ENCODE results near the gene SCGN. TPM values are rescaled to one million over a fixed set of nuclear protein-coding genes. Genes with fewer than 3 reads are reported as not detected.
A peak's percentile ranks its signal among the peaks of the same experiment; 100 is the strongest.

The SCGN gene
- total RNA-seq, 4 donors from 2014 or later = 4.1 to 13.0 (median 9.6) TPM

DNA sequence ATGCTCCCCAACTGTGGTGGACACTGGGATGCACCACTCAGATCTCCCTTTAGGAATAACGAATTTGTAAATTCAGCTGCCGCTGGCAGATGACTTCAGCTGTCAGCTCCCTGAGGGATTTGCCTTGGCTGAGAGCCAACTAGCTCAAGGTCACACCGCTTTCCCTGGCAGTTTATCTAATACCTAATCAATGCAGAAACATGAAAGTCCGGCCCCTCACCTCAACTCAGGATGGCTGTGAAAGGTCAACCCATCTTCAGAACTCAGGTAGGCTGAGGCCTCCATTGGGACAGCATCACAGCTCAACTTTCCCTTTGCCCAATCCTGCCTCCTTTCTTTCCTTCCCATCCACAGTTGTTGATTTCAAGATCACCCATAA lies 22.8 kb upstream of the SCGN start:
- no peak for DNase-seq
- H3K4me1 ChIP-seq = no peaks in the 10 kb centered on the region
- no peaks in the 10 kb centered on the region for H3K36me3 ChIP-seq
- TF ChIP-seq POLR2A (IDR thresholded peaks at IDR 0.05) = no peak
- TF ChIP-seq, protein P1, sequence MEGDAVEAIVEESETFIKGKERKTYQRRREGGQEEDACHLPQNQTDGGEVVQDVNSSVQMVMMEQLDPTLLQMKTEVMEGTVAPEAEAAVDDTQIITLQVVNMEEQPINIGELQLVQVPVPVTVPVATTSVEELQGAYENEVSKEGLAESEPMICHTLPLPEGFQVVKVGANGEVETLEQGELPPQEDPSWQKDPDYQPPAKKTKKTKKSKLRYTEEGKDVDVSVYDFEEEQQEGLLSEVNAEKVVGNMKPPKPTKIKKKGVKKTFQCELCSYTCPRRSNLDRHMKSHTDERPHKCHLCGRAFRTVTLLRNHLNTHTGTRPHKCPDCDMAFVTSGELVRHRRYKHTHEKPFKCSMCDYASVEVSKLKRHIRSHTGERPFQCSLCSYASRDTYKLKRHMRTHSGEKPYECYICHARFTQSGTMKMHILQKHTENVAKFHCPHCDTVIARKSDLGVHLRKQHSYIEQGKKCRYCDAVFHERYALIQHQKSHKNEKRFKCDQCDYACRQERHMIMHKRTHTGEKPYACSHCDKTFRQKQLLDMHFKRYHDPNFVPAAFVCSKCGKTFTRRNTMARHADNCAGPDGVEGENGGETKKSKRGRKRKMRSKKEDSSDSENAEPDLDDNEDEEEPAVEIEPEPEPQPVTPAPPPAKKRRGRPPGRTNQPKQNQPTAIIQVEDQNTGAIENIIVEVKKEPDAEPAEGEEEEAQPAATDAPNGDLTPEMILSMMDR (IDR thresholded peaks at IDR 0.05) = no peak
- no peaks in the 10 kb centered on the region for H3K27me3 ChIP-seq
- H3K4me3 ChIP-seq = no peak overlapping the region
- no peak overlapping the region for H3K27ac ChIP-seq
- H3K9me3 ChIP-seq = no peaks in the 10 kb centered on the region

DNA sequence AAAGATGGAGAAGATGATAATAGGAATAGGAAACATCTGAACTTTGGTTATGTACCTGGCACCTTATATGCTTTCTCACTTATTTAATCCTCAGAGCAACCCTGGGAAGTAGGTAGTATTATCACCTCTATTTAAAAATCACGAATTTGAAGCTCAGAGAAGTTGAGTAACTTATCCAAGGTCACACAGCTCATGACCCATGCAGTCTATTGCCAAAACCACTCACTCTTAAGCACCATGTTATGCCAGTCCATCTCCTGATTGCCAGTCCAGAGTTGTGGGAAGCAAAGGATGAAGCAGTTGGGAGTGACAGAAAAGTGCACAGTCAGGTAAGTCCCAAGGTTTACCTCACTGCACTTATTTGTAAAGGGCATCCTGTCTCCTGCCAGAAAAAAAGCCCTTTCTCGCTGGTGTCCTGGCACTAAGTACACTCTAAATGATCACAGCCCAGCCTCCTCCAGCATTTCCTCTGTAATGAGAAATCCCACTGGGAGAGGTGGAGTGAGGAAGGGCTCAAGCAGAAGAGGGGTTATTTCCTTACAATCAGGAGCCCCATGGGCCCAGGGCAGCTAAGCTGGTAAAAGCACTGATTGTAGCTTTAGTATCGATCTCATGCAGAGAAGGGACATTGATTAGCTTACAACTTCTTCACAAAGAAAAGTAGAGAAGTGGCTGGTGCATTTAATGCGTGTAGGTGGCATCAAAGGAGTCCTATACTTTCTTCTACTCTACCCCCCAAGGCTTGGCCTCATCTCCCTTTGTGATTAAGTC lies 21.3 kb upstream of the SCGN start:
- H3K4me1 ChIP-seq = peaks cover 0 to 7% (median 0%) of the 10 kb centered on the region in 4 donors
- no peaks in the 10 kb centered on the region for H3K9me3 ChIP-seq
- no peak overlapping the region for H3K4me3 ChIP-seq
- H3K36me3 ChIP-seq = no peaks in the 10 kb centered on the region
- H3K27me3 ChIP-seq = no peaks in the 10 kb centered on the region
- TF ChIP-seq POLR2A (IDR thresholded peaks at IDR 0.05) = no peak
- TF ChIP-seq, protein P1 (IDR thresholded peaks at IDR 0.05) = no peak
- H3K27ac ChIP-seq = no peak overlapping the region
- DNase-seq = no peak

DNA sequence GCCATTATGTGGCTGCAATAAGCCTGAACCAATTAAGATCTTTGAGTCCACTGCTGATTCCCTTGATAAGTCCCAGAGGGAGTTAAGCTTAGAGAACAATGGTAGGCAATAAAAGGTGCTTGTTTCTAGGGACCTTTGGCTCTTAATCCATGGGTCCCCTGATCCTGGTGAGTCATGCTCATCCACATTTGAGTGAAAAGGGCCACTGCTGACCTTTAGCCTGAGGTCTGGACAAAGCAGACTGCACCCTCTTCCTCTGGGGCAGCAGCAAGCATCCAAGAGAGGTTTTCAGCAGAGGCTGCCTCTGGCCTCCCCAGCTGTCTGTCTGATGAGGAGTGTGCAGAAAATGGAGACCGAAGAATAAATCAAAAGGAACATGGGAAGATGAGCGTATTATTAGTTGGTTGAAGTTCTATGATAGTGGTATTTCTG lies 16.1 kb upstream of the SCGN start:
- Histone ChIP-seq H3K4me1 (peaks cover 0 to 7% (median 0%) of the 10 kb centered on the region in 4 donors), H3K9me3 (no peaks in the 10 kb centered on the region), H3K27me3 (no peaks in the 10 kb centered on the region), H3K4me3 (no peak overlapping the region), H3K36me3 (no peaks in the 10 kb centered on the region), H3K27ac (no peak overlapping the region)
- no peak for TF ChIP-seq POLR2A (IDR thresholded peaks at IDR 0.05)
- TF ChIP-seq, protein P1 (IDR thresholded peaks at IDR 0.05) = no peak
- DNase-seq = peak in 2 of 3 donors; percentile 56 to 64

DNA sequence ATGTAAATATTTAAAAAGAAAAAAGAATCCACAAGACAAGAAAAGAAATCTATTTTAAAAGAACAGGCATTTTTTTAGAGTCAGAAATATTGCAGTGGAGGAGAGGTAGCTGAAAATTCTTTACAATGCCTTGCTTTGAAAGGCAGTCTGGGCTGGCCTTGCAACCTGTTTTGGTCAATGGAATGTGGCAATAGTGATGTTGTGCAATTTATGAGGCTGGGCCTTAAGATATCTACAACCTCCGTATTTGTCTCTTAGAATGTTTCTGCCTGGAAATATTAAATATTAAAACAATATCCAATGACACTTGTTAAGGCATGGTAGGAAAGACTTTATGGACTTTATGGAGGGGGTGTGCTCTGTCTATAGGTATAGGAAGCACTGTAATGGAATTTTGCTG lies 14.8 kb upstream of the SCGN start:
- Histone ChIP-seq H3K4me3 (no peak overlapping the region), H3K27ac (no peak overlapping the region), H3K27me3 (no peaks in the 10 kb centered on the region), H3K4me1 (peaks cover 0 to 7% (median 0%) of the 10 kb centered on the region in 4 donors), H3K9me3 (no peaks in the 10 kb centered on the region), H3K36me3 (no peaks in the 10 kb centered on the region)
- no peak for DNase-seq
- no peak for TF ChIP-seq POLR2A (IDR thresholded peaks at IDR 0.05)
- TF ChIP-seq, protein P1 (IDR thresholded peaks at IDR 0.05) = no peak

DNA sequence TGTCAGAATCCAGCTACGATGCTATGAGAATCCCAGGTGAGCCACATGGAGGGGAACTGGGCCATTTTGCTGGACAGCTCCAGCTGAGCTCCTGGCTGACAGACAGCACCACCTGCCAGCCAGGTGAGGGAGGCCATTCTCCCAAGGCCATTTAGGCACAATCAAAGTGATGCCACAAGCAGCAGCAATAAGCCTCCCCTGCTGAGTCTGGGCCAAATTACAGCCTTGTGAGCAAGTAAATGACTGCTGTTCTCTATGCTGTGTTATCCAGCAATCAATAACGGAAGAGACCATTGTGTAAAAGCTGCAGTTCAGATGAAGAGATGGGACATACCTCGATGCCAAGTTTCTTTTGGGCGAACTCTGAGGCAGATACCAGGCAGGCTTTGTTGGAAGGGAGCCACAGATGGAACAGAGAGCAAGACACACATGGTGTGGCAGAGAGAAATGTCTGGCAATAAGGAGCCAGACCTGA lies 14.0 kb upstream of the SCGN start:
- Histone ChIP-seq H3K9me3 (no peaks in the 10 kb centered on the region), H3K36me3 (no peaks in the 10 kb centered on the region), H3K27ac (no peak overlapping the region), H3K27me3 (no peaks in the 10 kb centered on the region), H3K4me1 (peaks cover 0 to 7% (median 0%) of the 10 kb centered on the region in 4 donors), H3K4me3 (no peak overlapping the region)
- no peak for TF ChIP-seq POLR2A (IDR thresholded peaks at IDR 0.05)
- TF ChIP-seq, protein P1 (IDR thresholded peaks at IDR 0.05) = peak in 1 of 6 experiments; percentile 10
- no peak for DNase-seq
